GM19455 (cell line): ENCODE results near the gene SAMSN1.
"Not testable (repeated sequence)": the region's sequence is repeated elsewhere in the genome, so short reads cannot be mapped to it uniquely, and the experiment has no call there.

Source experiments
- ATAC-seq: cut with Tn5 transposase; IDR thresholded peaks from one replicate; pipeline ENCODE4 v1.9.1; 2021; ENCODE audit not compliant: unreplicated experiment

SAMSN1 gene

GRCh38 chr21:14567331-14568279 lies 21.5 kb upstream of the SAMSN1 start:
- no peak for ATAC-seq

GRCh38 chr21:14566894-14567293 lies 20.8 kb upstream of the SAMSN1 start:
- no peak for ATAC-seq

GRCh38 chr21:14562959-14563358 lies 16.8 kb upstream of the SAMSN1 start:
- no peak for ATAC-seq

- no peak for ATAC-seq
These were observed 14.4 kb upstream of the SAMSN1 start for GRCh38 chr21:14560555-14560954.

- no peak for ATAC-seq
These were observed 14.0 kb upstream of the SAMSN1 start for GRCh38 chr21:14560139-14560538.

- no peak for ATAC-seq
These were observed 13.0 kb upstream of the SAMSN1 start for GRCh38 chr21:14559102-14559501.

- ATAC-seq: no peak
These were observed 11.3 kb upstream of the SAMSN1 start for GRCh38 chr21:14557413-14557812.

GRCh38 chr21:14554948-14555347 lies 8.8 kb upstream of the SAMSN1 start:
- ATAC-seq: no peak

- ATAC-seq: no peak
These were observed 7.3 kb upstream of the SAMSN1 start for GRCh38 chr21:14553422-14553821.

GRCh38 chr21:14551741-14552140 lies 5.6 kb upstream of the SAMSN1 start:
- ATAC-seq: no peak

GRCh38 chr21:14550135-14550534 lies 4.0 kb upstream of the SAMSN1 start:
- no peak for ATAC-seq

GRCh38 chr21:14548779-14549178 lies 2.7 kb upstream of the SAMSN1 start:
- no peak for ATAC-seq

GRCh38 chr21:14547834-14548513 lies 1.9 kb upstream of the SAMSN1 start:
- ATAC-seq: no peak

GRCh38 chr21:14546719-14547118 lies 604 bp upstream of the SAMSN1 start:
- not testable (repeated sequence) for ATAC-seq

GRCh38 chr21:14543983-14544382 lies 2.1 kb downstream of the SAMSN1 start:
- ATAC-seq: no peak

GRCh38 chr21:14542638-14543037 lies 3.5 kb downstream of the SAMSN1 start:
- ATAC-seq: no peak

- ATAC-seq: no peak
These were observed 4.1 kb downstream of the SAMSN1 start for GRCh38 chr21:14541841-14542490.

- ATAC-seq: no peak
These were observed 7.6 kb downstream of the SAMSN1 start for GRCh38 chr21:14538483-14538882.

- ATAC-seq: no peak
These were observed 9.2 kb downstream of the SAMSN1 start for GRCh38 chr21:14536929-14537328.

- no peak for ATAC-seq
These were observed 10.4 kb downstream of the SAMSN1 start for GRCh38 chr21:14535702-14536101.

- ATAC-seq: peak; percentile 85
These were observed 12.4 kb downstream of the SAMSN1 start for GRCh38 chr21:14533499-14534428.
